ENCODE data around the gene RPTOR.

DNA sequence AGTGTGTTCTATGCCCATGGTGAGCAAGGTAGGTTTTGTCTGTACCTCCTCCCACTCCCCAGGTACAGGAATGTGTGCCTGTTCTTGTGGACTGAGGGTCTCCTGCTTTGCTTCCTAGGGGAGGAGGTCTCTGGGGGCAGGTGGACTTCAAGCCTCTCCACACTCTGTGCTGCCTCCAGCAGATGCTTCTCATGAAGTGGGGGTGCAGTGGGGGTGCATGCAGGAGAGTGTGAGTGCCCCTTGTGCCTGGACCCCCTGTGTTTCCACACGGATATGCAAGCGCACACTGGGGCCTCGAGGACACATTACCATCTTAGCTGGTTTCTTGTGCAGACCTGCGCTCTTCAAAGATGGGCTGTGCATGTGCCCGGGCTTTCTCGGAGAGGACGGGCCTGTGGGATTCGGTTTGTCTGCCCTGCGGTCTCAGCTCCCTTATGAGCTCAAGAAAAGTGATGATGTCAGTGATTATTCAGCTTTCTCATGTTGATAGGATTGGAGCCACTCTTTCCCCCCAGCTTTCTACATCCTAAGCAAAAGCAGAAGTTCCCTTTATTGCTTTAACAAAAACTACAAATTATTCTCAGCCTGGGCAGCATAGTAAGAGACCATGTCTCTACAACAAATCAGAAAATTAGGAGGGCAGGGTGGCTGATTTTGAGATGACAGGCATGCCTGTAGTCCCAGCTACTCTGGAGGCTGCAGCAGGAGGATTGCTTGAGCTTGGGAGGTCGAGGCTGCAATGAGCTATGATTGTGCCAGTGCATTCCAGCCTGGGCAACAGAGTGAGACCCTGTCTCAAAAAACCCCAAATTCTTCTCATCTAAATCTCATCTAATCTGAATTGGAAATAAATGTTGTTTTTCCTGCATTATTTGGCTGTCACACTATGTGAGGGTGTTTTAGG lies 86.8 kb downstream of the RPTOR start:
- TF ChIP-seq, protein P1, sequence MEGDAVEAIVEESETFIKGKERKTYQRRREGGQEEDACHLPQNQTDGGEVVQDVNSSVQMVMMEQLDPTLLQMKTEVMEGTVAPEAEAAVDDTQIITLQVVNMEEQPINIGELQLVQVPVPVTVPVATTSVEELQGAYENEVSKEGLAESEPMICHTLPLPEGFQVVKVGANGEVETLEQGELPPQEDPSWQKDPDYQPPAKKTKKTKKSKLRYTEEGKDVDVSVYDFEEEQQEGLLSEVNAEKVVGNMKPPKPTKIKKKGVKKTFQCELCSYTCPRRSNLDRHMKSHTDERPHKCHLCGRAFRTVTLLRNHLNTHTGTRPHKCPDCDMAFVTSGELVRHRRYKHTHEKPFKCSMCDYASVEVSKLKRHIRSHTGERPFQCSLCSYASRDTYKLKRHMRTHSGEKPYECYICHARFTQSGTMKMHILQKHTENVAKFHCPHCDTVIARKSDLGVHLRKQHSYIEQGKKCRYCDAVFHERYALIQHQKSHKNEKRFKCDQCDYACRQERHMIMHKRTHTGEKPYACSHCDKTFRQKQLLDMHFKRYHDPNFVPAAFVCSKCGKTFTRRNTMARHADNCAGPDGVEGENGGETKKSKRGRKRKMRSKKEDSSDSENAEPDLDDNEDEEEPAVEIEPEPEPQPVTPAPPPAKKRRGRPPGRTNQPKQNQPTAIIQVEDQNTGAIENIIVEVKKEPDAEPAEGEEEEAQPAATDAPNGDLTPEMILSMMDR (IDR thresholded peaks at IDR 0.05; ENCODE audit: insufficient read depth, low read length) = no peak
- TF ChIP-seq POLR2AphosphoS5 (IDR thresholded peaks at IDR 0.05; ENCODE audit: low read depth) = no peak
- TF ChIP-seq, protein P2, sequence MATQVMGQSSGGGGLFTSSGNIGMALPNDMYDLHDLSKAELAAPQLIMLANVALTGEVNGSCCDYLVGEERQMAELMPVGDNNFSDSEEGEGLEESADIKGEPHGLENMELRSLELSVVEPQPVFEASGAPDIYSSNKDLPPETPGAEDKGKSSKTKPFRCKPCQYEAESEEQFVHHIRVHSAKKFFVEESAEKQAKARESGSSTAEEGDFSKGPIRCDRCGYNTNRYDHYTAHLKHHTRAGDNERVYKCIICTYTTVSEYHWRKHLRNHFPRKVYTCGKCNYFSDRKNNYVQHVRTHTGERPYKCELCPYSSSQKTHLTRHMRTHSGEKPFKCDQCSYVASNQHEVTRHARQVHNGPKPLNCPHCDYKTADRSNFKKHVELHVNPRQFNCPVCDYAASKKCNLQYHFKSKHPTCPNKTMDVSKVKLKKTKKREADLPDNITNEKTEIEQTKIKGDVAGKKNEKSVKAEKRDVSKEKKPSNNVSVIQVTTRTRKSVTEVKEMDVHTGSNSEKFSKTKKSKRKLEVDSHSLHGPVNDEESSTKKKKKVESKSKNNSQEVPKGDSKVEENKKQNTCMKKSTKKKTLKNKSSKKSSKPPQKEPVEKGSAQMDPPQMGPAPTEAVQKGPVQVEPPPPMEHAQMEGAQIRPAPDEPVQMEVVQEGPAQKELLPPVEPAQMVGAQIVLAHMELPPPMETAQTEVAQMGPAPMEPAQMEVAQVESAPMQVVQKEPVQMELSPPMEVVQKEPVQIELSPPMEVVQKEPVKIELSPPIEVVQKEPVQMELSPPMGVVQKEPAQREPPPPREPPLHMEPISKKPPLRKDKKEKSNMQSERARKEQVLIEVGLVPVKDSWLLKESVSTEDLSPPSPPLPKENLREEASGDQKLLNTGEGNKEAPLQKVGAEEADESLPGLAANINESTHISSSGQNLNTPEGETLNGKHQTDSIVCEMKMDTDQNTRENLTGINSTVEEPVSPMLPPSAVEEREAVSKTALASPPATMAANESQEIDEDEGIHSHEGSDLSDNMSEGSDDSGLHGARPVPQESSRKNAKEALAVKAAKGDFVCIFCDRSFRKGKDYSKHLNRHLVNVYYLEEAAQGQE (IDR thresholded peaks at IDR 0.05; ENCODE audit: insufficient replicate concordance, low read depth) = no peak
